DOHH2 (cell line): ENCODE measurements around the gene DZIP3.

ENCODE experiments used
- H3F3A ChIP-seq: fragments of 200-600 bp; sonication (generic), shearing (Covaris generic); 2 replicates; pipeline ENCODE4 v1.6.0; 2016; ENCODE audit warnings: antibody characterized with exemption, mild to moderate bottlenecking; ENCODE audit not compliant: control insufficient read depth, insufficient read depth
- H3K27ac ChIP-seq: fragments of 200-600 bp; sonication (generic); 2 replicates; pipeline ENCODE4 v1.5.1; 2014; ENCODE audit warnings: low read depth, mild to moderate bottlenecking, low read length, moderate library complexity
- H3K27me3 ChIP-seq: fragments of 200-600 bp; sonication (generic); 2 replicates; pipeline ENCODE4 v1.6.1; 2014; ENCODE audit warnings: mild to moderate bottlenecking, low read length, mixed read lengths; ENCODE audit not compliant: control insufficient read depth
- H3K36me3 ChIP-seq: fragments of 200-600 bp; sonication (generic); 2 replicates; pipeline ENCODE4 v1.6.1; 2014; ENCODE audit warnings: mild to moderate bottlenecking, low read length, moderate library complexity, mixed read lengths; ENCODE audit not compliant: control insufficient read depth
- H3K4me1 ChIP-seq: fragments of 200-600 bp; sonication (generic); 2 replicates; pipeline ENCODE4 v1.6.1; 2014; ENCODE audit warnings: mild to moderate bottlenecking, low read length, mixed read lengths; ENCODE audit not compliant: control insufficient read depth
- H3K4me2 ChIP-seq: fragments of 200-600 bp; sonication (generic); 2 replicates; pipeline ENCODE4 v1.6.0; 2014; ENCODE audit warnings: mild to moderate bottlenecking, low read length, moderate library complexity
- H3K4me3 ChIP-seq: fragments of 200-600 bp; sonication (generic); 2 replicates; pipeline ENCODE4 v1.5.1; 2014; ENCODE audit warnings: mild to moderate bottlenecking, low read length, mixed read lengths
- H3K79me2 ChIP-seq: fragments of 200-600 bp; sonication (generic); 2 replicates; pipeline ENCODE4 v1.6.1; 2014; ENCODE audit warnings: mild to moderate bottlenecking, low read length, mixed read lengths; ENCODE audit not compliant: control insufficient read depth
- H3K9me2 ChIP-seq: fragments of 200-600 bp; sonication (generic); replicated peaks from 2 replicates; pipeline ENCODE4 v1.6.1; 2014; ENCODE audit warnings: mild to moderate bottlenecking, low read length, mixed read lengths; ENCODE audit not compliant: control insufficient read depth
- H3K9me3 ChIP-seq: fragments of 200-600 bp; sonication (generic); 2 replicates; pipeline ENCODE4 v1.6.1; 2014; ENCODE audit warnings: antibody characterized with exemption, low read length, mixed read lengths; ENCODE audit not compliant: control insufficient read depth, insufficient read depth
- H4K20me1 ChIP-seq: fragments of 200-600 bp; sonication (generic); 2 replicates; pipeline ENCODE4 v1.6.0; 2014; ENCODE audit warnings: low read depth, mild to moderate bottlenecking, antibody characterized with exemption, low read length, moderate library complexity; ENCODE audit not compliant: control insufficient read depth, insufficient read depth
- CTCF ChIP-seq: fragments of 200-600 bp; sonication (generic); IDR thresholded peaks from one replicate; pipeline ENCODE4 v1.5.1; 2014; ENCODE audit warnings: antibody characterized with exemption, mild to moderate bottlenecking, low read depth, low read length; ENCODE audit not compliant: poor library complexity, severe bottlenecking
- EZH2phosphoT487 ChIP-seq: fragments of 200-600 bp; sonication (generic); IDR thresholded peaks from 2 replicates; pipeline ENCODE4 v1.6.1; 2017; ENCODE audit warnings: borderline replicate concordance, mild to moderate bottlenecking, antibody characterized with exemption, low read length, moderate library complexity, mixed read lengths

Gene DZIP3

GRCh38 chr3:108602249-108602934, 12.9 kb downstream of the DZIP3 start:
- H3K4me3 ChIP-seq, result no peak overlapping the region
- no peaks in the 10 kb centered on the region for H3F3A ChIP-seq
- TF ChIP-seq CTCF (no peak), EZH2phosphoT487 (no peak)
- peaks cover 7% of the 10 kb centered on the region for H3K4me1 ChIP-seq
- H3K79me2 ChIP-seq, result no peaks in the 10 kb centered on the region
- no peaks in the 10 kb centered on the region for H3K9me2 ChIP-seq
- no peak overlapping the region for H3K4me2 ChIP-seq
- H3K27ac ChIP-seq, result no peak overlapping the region
- H3K36me3 ChIP-seq, result no peaks in the 10 kb centered on the region
- H3K9me3 ChIP-seq, result no peaks in the 10 kb centered on the region
- H4K20me1 ChIP-seq, result no peaks in the 10 kb centered on the region
- H3K27me3 ChIP-seq, result no peaks in the 10 kb centered on the region

GRCh38 chr3:108602935-108603294, 13.4 kb downstream of the DZIP3 start:
- no peaks in the 10 kb centered on the region for H3K36me3 ChIP-seq
- H3K4me1 ChIP-seq, result peaks cover 7% of the 10 kb centered on the region
- no peaks in the 10 kb centered on the region for H3K9me3 ChIP-seq
- TF ChIP-seq CTCF (no peak), EZH2phosphoT487 (no peak)
- H3K4me3 ChIP-seq, result no peak overlapping the region
- no peaks in the 10 kb centered on the region for H4K20me1 ChIP-seq
- H3K27ac ChIP-seq, result no peak overlapping the region
- no peak overlapping the region for H3K4me2 ChIP-seq
- H3K9me2 ChIP-seq, result no peaks in the 10 kb centered on the region
- no peaks in the 10 kb centered on the region for H3K79me2 ChIP-seq
- no peaks in the 10 kb centered on the region for H3F3A ChIP-seq
- no peaks in the 10 kb centered on the region for H3K27me3 ChIP-seq

GRCh38 chr3:108603691-108604090, 14.2 kb downstream of the DZIP3 start:
- no peaks in the 10 kb centered on the region for H3K9me3 ChIP-seq
- H3K4me1 ChIP-seq, result peaks cover 7% of the 10 kb centered on the region
- no peak overlapping the region for H3K27ac ChIP-seq
- H3K79me2 ChIP-seq, result no peaks in the 10 kb centered on the region
- no peaks in the 10 kb centered on the region for H3K36me3 ChIP-seq
- no peaks in the 10 kb centered on the region for H3K9me2 ChIP-seq
- peak overlapping the region; percentile 11; the same call in 1 of the 2 replicates for H3K4me2 ChIP-seq
- no peaks in the 10 kb centered on the region for H3F3A ChIP-seq
- H3K27me3 ChIP-seq, result no peaks in the 10 kb centered on the region
- H3K4me3 ChIP-seq, result no peak overlapping the region
- TF ChIP-seq EZH2phosphoT487, result no peak
- no peak for TF ChIP-seq CTCF
- no peaks in the 10 kb centered on the region for H4K20me1 ChIP-seq
